ENCODE measurements around the gene PCDH15.

The PCDH15 gene

GRCh38 chr10:53840653-53841052 is 960.4 kb downstream of the PCDH15 start:
- no peak for DNase-seq

GRCh38 chr10:53839440-53840039 is 961.5 kb downstream of the PCDH15 start:
- DNase-seq, result no peak

GRCh38 chr10:53836638-53837037 is 964.4 kb downstream of the PCDH15 start:
- DNase-seq, result no peak

- DNase-seq, result no peak
Observed at GRCh38 chr10:53833908-53834307, 967.1 kb downstream of the PCDH15 start.

GRCh38 chr10:53827261-53827660 is 973.8 kb downstream of the PCDH15 start:
- DNase-seq, result no peak

- no peak for DNase-seq
Observed at GRCh38 chr10:53808677-53809372, 992.2 kb downstream of the PCDH15 start.

GRCh38 chr10:53786236-53786900 is 1014.7 kb downstream of the PCDH15 start:
- DNase-seq, result no peak

GRCh38 chr10:53771701-53772100 is 1029.3 kb downstream of the PCDH15 start:
- no peak for DNase-seq

- no peak for DNase-seq
Observed at GRCh38 chr10:53770903-53771302, 1030.1 kb downstream of the PCDH15 start.

GRCh38 chr10:53765311-53765710 is 1035.7 kb downstream of the PCDH15 start:
- DNase-seq, result no peak

GRCh38 chr10:53754596-53755250 is 1046.3 kb downstream of the PCDH15 start:
- DNase-seq, result no peak
